Natural killer cell (primary cell): ENCODE results near the gene MTREX. TPM values are rescaled to one million over a fixed set of nuclear protein-coding genes. Genes with fewer than 3 reads are reported as not detected.

Experiments
- ATAC-seq, 3 donors: fragments of 150-1000 bp in 2 of 3; fragments of 200-7000 bp in 1 of 3; cut with Tn5 transposase; 1 replicate in 1 of 3; 2 replicates in 2 of 3; pipeline ENCODE4 v1.10.0; 2021; ENCODE audit warnings: mild to moderate bottlenecking in 2 of 3, moderate library complexity in 2 of 3
- DNase-seq, 2 donors: peaks; one replicate each; pipeline versions ENCODE4 v3.0.0 to v3.0.0-alpha.2; 2013 to 2021; ENCODE audit warnings: mixed read lengths in 1 of 2
- H3K27ac ChIP-seq: one replicate; pipeline ENCODE4 v1.5.1; 2013; ENCODE audit warnings: mild to moderate bottlenecking, low read length
- H3K27me3 ChIP-seq: one replicate; pipeline ENCODE4 v1.6.1; 2013; ENCODE audit warnings: low read length; ENCODE audit not compliant: control insufficient read depth, insufficient read depth
- H3K36me3 ChIP-seq: one replicate; pipeline ENCODE4 v1.6.1; 2013; ENCODE audit warnings: low read length; ENCODE audit not compliant: control insufficient read depth, insufficient read depth
- H3K4me1 ChIP-seq: one replicate; pipeline ENCODE4 v1.6.1; 2013; ENCODE audit warnings: low read length; ENCODE audit not compliant: control insufficient read depth, insufficient read depth
- H3K4me3 ChIP-seq: one replicate; pipeline ENCODE4 v1.5.1; 2013; ENCODE audit warnings: low read length
- H3K9me3 ChIP-seq: one replicate; pipeline ENCODE4 v1.6.1; 2013; ENCODE audit warnings: low read length; ENCODE audit not compliant: control insufficient read depth, insufficient read depth
- H3K27ac Mint-ChIP-seq, 2 donors: one replicate each; pipeline ENCODE4 v1.8.0; 2022; ENCODE audit warnings: mild to moderate bottlenecking in 2 of 2, mixed read lengths in 2 of 2, moderate library complexity in 1 of 2
- H3K27me3 Mint-ChIP-seq, 2 donors: one replicate each; pipeline ENCODE4 v1.8.0; 2022; ENCODE audit warnings: low read depth in 2 of 2, mixed read lengths in 2 of 2
- H3K36me3 Mint-ChIP-seq: one replicate; pipeline ENCODE4 v1.8.0; 2022; ENCODE audit warnings: mixed read lengths
- H3K4me1 Mint-ChIP-seq, 2 donors: one replicate each; pipeline ENCODE4 v1.8.0; 2022; ENCODE audit warnings: mixed read lengths in 2 of 2
- H3K4me3 Mint-ChIP-seq: one replicate; pipeline ENCODE4 v1.8.0; 2022; ENCODE audit warnings: mild to moderate bottlenecking, moderate library complexity, mixed read lengths
- H3K9me3 Mint-ChIP-seq, 2 donors: one replicate each; pipeline ENCODE4 v1.8.0; 2022; ENCODE audit warnings: mixed read lengths in 2 of 2
- WGBS: methylation state at CpG from one replicate; pipeline ENCODE4 v1.1.7; 2013; ENCODE audit warnings: missing lambda C conversion rate; ENCODE audit not compliant: insufficient coverage; 5-methylcytosine and 5-hydroxymethylcytosine counted together
- intact Hi-C: fragments of 100-400 bp; cut with micrococcal nuclease; formaldehyde crosslinking; loops from one replicate; pipeline ENCODE4 v1.14.2; 2022
- total RNA-seq, 4 donors: library from RNA; stranded (reverse); fragments of 120-200 nt in 1 of 4; gene quantifications; one replicate each; pipeline versions ENCODE4 v1.2.3 to v1.2.4, GENCODE V29; 2013 to 2022
- TF ChIP-seq, protein P1 (sequence below): fragments of 200-600 bp; IDR thresholded peaks from one replicate; pipeline ENCODE4 v1.8.0; 2022; ENCODE audit warnings: antibody characterized with exemption

MTREX gene
- 10 to 100 TPM; 64.5 to 82.2 (median 77.6) TPM for total RNA-seq
- total RNA-seq (2013) = 98.8 TPM

GRCh38 chr5:55307383-55308253, at the start of gene MTREX, which contains the start of gene DHX29:
Gene MTREX (plus strand): TSS chr5:55307989. CDS start chr5:55308014, 25 bp downstream.
Gene DHX29 (minus strand): TSS chr5:55307694. CDS start chr5:55307573, 121 bp downstream.
- Histone ChIP-seq H3K4me3 (peak within 1 kb of the TSS; percentile 64), H3K4me1 (peaks cover 17% of the 10 kb centered on the region), H3K36me3 (no peaks in the 10 kb centered on the region), H3K27me3 (no peaks in the 10 kb centered on the region), H3K9me3 (no peaks in the 10 kb centered on the region), H3K27ac (peak within 1 kb of the TSS; percentile 93)
- peak; percentile 90 to 93 for DNase-seq
- H3K27ac Mint-ChIP-seq = no peak within 1 kb of the TSS
- no peaks in the 10 kb centered on the region for H3K9me3 Mint-ChIP-seq
- H3K36me3 Mint-ChIP-seq = no peaks in the 10 kb centered on the region
- no peaks in the 10 kb centered on the region for H3K27me3 Mint-ChIP-seq
- peak; percentile 91 to 95 (median 93) for ATAC-seq
- under 1% methylated on average over 62 of the region's 62 CpGs for WGBS
- intact Hi-C loops = loop anchor here (2.0 to 5.0 kb wide), 3 partner anchors 135 to 997 kb away; partner anchors contain the start of genes ARL15, CDC20B and SNX18
- no peak within 1 kb of the TSS for H3K4me3 Mint-ChIP-seq
- TF ChIP-seq, protein P1, sequence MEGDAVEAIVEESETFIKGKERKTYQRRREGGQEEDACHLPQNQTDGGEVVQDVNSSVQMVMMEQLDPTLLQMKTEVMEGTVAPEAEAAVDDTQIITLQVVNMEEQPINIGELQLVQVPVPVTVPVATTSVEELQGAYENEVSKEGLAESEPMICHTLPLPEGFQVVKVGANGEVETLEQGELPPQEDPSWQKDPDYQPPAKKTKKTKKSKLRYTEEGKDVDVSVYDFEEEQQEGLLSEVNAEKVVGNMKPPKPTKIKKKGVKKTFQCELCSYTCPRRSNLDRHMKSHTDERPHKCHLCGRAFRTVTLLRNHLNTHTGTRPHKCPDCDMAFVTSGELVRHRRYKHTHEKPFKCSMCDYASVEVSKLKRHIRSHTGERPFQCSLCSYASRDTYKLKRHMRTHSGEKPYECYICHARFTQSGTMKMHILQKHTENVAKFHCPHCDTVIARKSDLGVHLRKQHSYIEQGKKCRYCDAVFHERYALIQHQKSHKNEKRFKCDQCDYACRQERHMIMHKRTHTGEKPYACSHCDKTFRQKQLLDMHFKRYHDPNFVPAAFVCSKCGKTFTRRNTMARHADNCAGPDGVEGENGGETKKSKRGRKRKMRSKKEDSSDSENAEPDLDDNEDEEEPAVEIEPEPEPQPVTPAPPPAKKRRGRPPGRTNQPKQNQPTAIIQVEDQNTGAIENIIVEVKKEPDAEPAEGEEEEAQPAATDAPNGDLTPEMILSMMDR = no peak
- peaks cover 23 to 24% of the 10 kb centered on the region in 2 donors for H3K4me1 Mint-ChIP-seq

- TF ChIP-seq, protein P1 = no peak
Observed at GRCh38 chr5:55258339-55258738, 49.5 kb upstream of the MTREX start.

GRCh38 chr5:55276771-55277170, 31.0 kb upstream of the MTREX start:
- H3K27me3 ChIP-seq = no peaks in the 10 kb centered on the region
- peaks cover 72% of the 10 kb centered on the region for H3K36me3 ChIP-seq
- no peak overlapping the region for H3K27ac ChIP-seq
- Mint-ChIP-seq H3K4me3 (no peak overlapping the region), H3K27ac (no peak overlapping the region), H3K4me1 (peaks cover 5 to 7% of the 10 kb centered on the region in 2 donors), H3K36me3 (peaks cover 15% of the 10 kb centered on the region), H3K27me3 (no peaks in the 10 kb centered on the region), H3K9me3 (no peaks in the 10 kb centered on the region)
- no peak for DNase-seq
- H3K9me3 ChIP-seq = no peaks in the 10 kb centered on the region
- no peak for ATAC-seq
- H3K4me1 ChIP-seq = no peaks in the 10 kb centered on the region
- H3K4me3 ChIP-seq = no peak overlapping the region
- 100% methylated on average over 1 of the region's 1 CpG for WGBS
- intact Hi-C loops = no loop called here
- TF ChIP-seq, protein P1 = no peak

More at GRCh38 chr5:55258339-55258738, 49.5 kb upstream of the MTREX start:
- H3K27me3 Mint-ChIP-seq = no peaks in the 10 kb centered on the region
- Histone ChIP-seq H3K27ac (no peak overlapping the region), H3K36me3 (peaks cover 65% of the 10 kb centered on the region), H3K4me3 (no peak overlapping the region), H3K27me3 (no peaks in the 10 kb centered on the region), H3K9me3 (no peaks in the 10 kb centered on the region), H3K4me1 (no peaks in the 10 kb centered on the region)
- H3K9me3 Mint-ChIP-seq = no peaks in the 10 kb centered on the region
- no peaks in the 10 kb centered on the region for H3K4me1 Mint-ChIP-seq
- peaks cover 28% of the 10 kb centered on the region for H3K36me3 Mint-ChIP-seq
- DNase-seq = no peak
- WGBS = 100% methylated on average over 3 of the region's 3 CpGs
- no peak for ATAC-seq
- no peak overlapping the region for H3K4me3 Mint-ChIP-seq
- intact Hi-C loops = no loop called here
- no peak overlapping the region for H3K27ac Mint-ChIP-seq
